PFSK-1 (cell line): ENCODE measurements around the gene SOBP.

Experiments used
- FOXP2 ChIP-seq: optimal IDR thresholded peaks from 2 replicates; pipeline ENCODE3; 2011; ENCODE audit warnings: borderline replicate concordance, control low read depth, inconsistent platforms; ENCODE audit not compliant: insufficient read depth; ENCODE audit errors: extremely low read length, extremely low read depth
- POLR2AphosphoS5 ChIP-seq: IDR thresholded peaks from 2 replicates; pipeline ENCODE4 v1.6.1; 2012; ENCODE audit warnings: low read depth, mild to moderate bottlenecking, control low read depth, low read length, moderate library complexity
- REST ChIP-seq, 2 experiments: IDR thresholded peaks; 2 replicates each; pipeline versions ENCODE4 v1.6.1 to v1.8.0; 2011 to 2012; ENCODE audit warnings: low read depth in 2 of 2, low read length in 2 of 2, control low read depth in 1 of 2, inconsistent platforms in 1 of 2, mild to moderate bottlenecking in 1 of 2, moderate library complexity in 1 of 2; ENCODE audit not compliant: insufficient read depth in 1 of 2
- SIN3A ChIP-seq: IDR thresholded peaks from 2 replicates; pipeline ENCODE4 v1.6.1; 2012; ENCODE audit warnings: mild to moderate bottlenecking, low read length, moderate library complexity, borderline replicate concordance; ENCODE audit not compliant: insufficient read depth
- TAF1 ChIP-seq: IDR thresholded peaks from 2 replicates; pipeline ENCODE4 v1.6.1; 2012; ENCODE audit warnings: low read length, control low read depth, borderline replicate concordance; ENCODE audit not compliant: insufficient read depth

Gene SOBP

GRCh38 chr6:107704347-107705013, 214.6 kb downstream of the SOBP start:
- TF ChIP-seq REST (IDR thresholded peaks at IDR 0.05; ENCODE audit: insufficient read depth in 1 of 2, low read depth in 2 of 2, low read length in 2 of 2): no peak
- no peak for TF ChIP-seq POLR2AphosphoS5
- no peak for TF ChIP-seq TAF1
- no peak for TF ChIP-seq FOXP2
- TF ChIP-seq SIN3A: no peak

DNA sequence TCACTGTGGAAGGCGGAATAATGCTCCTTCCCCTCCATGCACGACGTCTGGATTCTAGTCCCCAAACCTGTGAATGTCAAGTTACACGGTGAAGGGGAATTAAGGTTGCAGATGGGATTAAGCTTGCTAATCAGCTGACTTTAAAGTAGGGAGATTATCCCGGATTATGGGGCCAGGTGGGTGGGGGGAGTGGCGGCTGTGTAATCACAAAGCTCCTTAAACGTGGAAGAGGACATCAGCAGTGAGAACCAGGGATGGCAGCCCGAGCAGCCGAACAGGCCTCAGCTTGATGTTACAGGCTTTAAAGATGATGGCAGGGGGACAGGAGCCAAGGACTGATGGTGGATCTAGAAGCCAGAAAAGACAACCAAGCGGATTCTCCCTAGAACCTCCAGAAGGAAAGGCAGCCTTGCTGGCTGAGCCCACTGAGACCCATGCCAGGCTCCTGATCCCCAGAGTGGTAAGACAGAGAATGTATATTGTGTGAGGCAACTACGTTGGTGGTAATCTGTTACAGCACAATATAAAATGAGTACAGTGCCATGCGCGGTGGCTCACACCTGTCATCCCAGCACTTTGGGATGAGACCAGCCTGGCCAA, 216.7 kb downstream of the SOBP start:
- TF ChIP-seq POLR2AphosphoS5 (no peak), FOXP2 (no peak), REST (IDR thresholded peaks at IDR 0.05; ENCODE audit: insufficient read depth in 1 of 2, low read depth in 2 of 2, low read length in 2 of 2) (no peak)

DNA sequence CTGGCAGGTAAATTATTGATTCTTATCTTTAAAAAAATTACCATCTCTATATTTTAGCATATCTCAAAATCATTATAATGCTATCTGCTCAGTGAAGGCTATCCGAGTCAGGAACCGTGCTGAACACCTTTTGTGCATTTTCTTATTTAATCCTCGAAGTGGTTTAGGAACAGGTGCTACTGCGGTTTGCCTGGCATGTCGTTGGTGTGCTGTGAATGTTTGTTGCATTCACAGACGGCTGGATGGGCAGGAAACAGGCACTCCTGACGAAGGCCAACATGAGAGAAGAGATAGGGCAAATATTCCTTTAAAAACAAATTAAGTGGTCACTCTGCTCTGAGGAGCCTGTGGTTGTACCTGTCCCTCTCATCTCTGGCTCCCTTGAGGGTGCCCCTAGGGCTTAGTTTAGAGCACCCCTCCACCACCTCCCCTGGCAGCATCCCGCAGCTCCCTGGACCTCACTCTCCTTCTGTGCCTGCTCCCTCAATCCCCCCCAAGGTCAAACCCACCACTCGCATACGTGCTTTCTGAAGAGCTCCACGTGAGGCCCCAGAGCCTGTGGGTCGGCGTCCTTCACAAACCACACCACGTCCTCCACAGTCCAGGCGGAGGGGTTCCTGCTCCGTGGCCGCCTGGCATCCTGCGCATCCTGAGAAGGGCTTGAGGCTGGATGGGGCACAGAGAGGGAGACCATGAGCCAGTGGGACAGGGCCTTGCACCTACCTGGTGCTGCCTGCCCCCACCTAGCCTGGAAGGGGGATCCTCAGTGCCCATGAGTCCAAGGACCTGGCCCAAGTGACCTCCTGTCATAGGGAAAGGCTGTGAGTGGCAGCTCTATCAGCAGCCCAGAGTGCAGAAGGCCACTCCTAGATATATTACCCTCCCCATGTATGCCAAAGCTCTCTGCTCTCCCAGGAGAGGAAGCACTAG, 217.7 kb downstream of the SOBP start:
- TF ChIP-seq FOXP2 (no peak), REST (IDR thresholded peaks at IDR 0.05; ENCODE audit: insufficient read depth in 1 of 2, low read depth in 2 of 2, low read length in 2 of 2) (no peak), SIN3A (no peak), POLR2AphosphoS5 (no peak), TAF1 (no peak)

- TF ChIP-seq POLR2AphosphoS5 (no peak), TAF1 (no peak), SIN3A (no peak), REST (IDR thresholded peaks at IDR 0.05; ENCODE audit: insufficient read depth in 1 of 2, low read depth in 2 of 2, low read length in 2 of 2) (no peak), FOXP2 (no peak)
These were observed 218.5 kb downstream of the SOBP start for GRCh38 chr6:107708435-107708834.
